SU-DHL-6 (cell line): ENCODE results near the gene HIVEP3.

Source experiments
- H2AFZ ChIP-seq: fragments of 200-600 bp; sonication (generic); 2 replicates; pipeline ENCODE4 v1.6.1; 2014; ENCODE audit warnings: low read depth, mild to moderate bottlenecking, moderate library complexity, mixed read lengths, antibody characterized with exemption, low read length; ENCODE audit not compliant: severe bottlenecking
- H3F3A ChIP-seq: fragments of 200-600 bp; shearing (Covaris generic); 2 replicates; pipeline ENCODE4 v1.6.0; 2016; ENCODE audit warnings: antibody characterized with exemption, mild to moderate bottlenecking; ENCODE audit not compliant: insufficient read depth
- H3K27ac ChIP-seq: fragments of 200-600 bp; sonication (generic); 2 replicates; pipeline ENCODE4 v1.5.1; 2016; ENCODE audit warnings: low read depth, mild to moderate bottlenecking, low read length, moderate library complexity, mixed read lengths
- H3K27me3 ChIP-seq: fragments of 200-600 bp; sonication (generic), shearing (Covaris generic); 2 replicates; pipeline ENCODE4 v1.6.0; 2014; ENCODE audit warnings: mild to moderate bottlenecking, low read length
- H3K36me3 ChIP-seq: fragments of 200-600 bp; sonication (generic); 2 replicates; pipeline ENCODE4 v1.6.1; 2014; ENCODE audit warnings: mild to moderate bottlenecking, low read length, mixed read lengths
- H3K4me2 ChIP-seq: fragments of 300-600, 200-600 bp; shearing (Covaris generic), sonication (generic); 2 replicates; pipeline ENCODE4 v1.6.0; 2014; ENCODE audit warnings: low read length, low read depth, mild to moderate bottlenecking; ENCODE audit not compliant: poor library complexity, severe bottlenecking
- H3K4me3 ChIP-seq: fragments of 200-600 bp; sonication (generic); 2 replicates; pipeline ENCODE4 v1.5.1; 2014; ENCODE audit warnings: antibody characterized with exemption, low read length, mild to moderate bottlenecking, mixed read lengths; ENCODE audit not compliant: insufficient read depth, poor library complexity, severe bottlenecking
- H3K79me2 ChIP-seq: fragments of 200-600 bp; sonication (generic); 2 replicates; pipeline ENCODE4 v1.6.1; 2014; ENCODE audit warnings: mild to moderate bottlenecking, low read length, moderate library complexity; ENCODE audit not compliant: insufficient read depth
- H3K9ac ChIP-seq: fragments of 200-600 bp; sonication (generic); 2 replicates; pipeline ENCODE4 v1.7.0; 2014; ENCODE audit warnings: mild to moderate bottlenecking, low read length
- H3K9me2 ChIP-seq: fragments of 200-600 bp; sonication (generic); replicated peaks from 2 replicates; pipeline ENCODE4 v1.6.1; 2014; ENCODE audit warnings: low read length; ENCODE audit not compliant: insufficient read depth
- H3K9me3 ChIP-seq: fragments of 200-600 bp; sonication (generic); 2 replicates; pipeline ENCODE4 v1.6.1; 2014; ENCODE audit warnings: low read length, mixed read lengths; ENCODE audit not compliant: insufficient read depth
- H4K20me1 ChIP-seq: fragments of 200-600 bp; sonication (generic); 2 replicates; pipeline ENCODE4 v1.6.1; 2014; ENCODE audit warnings: low read depth, mild to moderate bottlenecking, antibody characterized with exemption, low read length, moderate library complexity, mixed read lengths
- EZH2phosphoT487 ChIP-seq: fragments of 200-600 bp; sonication (generic), shearing (Covaris generic); conservative IDR thresholded peaks from 2 replicates; pipeline ENCODE4 v1.6.1; 2018; ENCODE audit warnings: mild to moderate bottlenecking, antibody characterized with exemption, low read length, moderate library complexity, mixed read lengths
- TF ChIP-seq, protein P1 (sequence below): fragments of 200-600 bp; sonication (generic); IDR thresholded peaks from one replicate; pipeline ENCODE4 v1.5.1; 2017; ENCODE audit warnings: antibody characterized with exemption, mild to moderate bottlenecking, low read length, moderate library complexity; ENCODE audit not compliant: insufficient read depth, poor library complexity, severe bottlenecking

Gene HIVEP3

DNA sequence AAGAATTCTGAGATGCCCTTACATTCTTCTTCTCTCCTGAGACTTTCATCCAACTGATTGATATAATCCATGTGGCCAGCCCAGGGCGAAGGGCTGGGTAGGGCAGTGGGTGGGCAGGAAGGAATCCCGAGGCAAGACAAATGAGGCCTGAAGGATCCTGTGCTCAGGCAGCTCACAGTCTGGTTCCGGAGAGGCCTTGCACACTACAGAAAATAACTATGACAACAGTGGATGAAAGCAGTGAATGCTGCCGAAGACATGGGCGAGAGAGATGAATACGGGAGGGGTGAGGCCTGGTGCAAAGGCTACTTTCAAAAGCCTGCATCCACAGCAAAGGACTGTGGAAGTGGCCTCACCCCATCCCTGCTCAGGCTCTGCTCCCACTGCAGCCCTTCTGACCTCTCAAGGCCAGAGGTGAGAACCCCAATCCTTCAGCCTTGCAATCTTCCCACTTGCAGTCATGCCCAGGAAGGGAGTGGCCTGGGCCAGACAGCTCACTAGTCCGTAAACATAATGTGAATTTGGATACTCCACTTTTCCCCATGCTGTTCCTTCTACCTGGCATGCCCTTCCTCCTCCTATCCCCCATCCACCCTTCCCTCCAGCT is 250.6 kb downstream of the HIVEP3 start:
- TF ChIP-seq, protein P1, sequence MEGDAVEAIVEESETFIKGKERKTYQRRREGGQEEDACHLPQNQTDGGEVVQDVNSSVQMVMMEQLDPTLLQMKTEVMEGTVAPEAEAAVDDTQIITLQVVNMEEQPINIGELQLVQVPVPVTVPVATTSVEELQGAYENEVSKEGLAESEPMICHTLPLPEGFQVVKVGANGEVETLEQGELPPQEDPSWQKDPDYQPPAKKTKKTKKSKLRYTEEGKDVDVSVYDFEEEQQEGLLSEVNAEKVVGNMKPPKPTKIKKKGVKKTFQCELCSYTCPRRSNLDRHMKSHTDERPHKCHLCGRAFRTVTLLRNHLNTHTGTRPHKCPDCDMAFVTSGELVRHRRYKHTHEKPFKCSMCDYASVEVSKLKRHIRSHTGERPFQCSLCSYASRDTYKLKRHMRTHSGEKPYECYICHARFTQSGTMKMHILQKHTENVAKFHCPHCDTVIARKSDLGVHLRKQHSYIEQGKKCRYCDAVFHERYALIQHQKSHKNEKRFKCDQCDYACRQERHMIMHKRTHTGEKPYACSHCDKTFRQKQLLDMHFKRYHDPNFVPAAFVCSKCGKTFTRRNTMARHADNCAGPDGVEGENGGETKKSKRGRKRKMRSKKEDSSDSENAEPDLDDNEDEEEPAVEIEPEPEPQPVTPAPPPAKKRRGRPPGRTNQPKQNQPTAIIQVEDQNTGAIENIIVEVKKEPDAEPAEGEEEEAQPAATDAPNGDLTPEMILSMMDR, result no peak
- TF ChIP-seq EZH2phosphoT487, result no peak
- Histone ChIP-seq H3K27me3 (no peaks in the 10 kb centered on the region), H3K9ac (no peak overlapping the region), H3K9me2 (no peaks in the 10 kb centered on the region), H4K20me1 (no peaks in the 10 kb centered on the region), H3F3A (no peaks in the 10 kb centered on the region), H3K4me2 (no peak overlapping the region), H2AFZ (no peak overlapping the region), H3K36me3 (no peaks in the 10 kb centered on the region), H3K9me3 (no peaks in the 10 kb centered on the region), H3K27ac (no peak overlapping the region), H3K4me3 (no peak overlapping the region), H3K79me2 (no peaks in the 10 kb centered on the region)

DNA sequence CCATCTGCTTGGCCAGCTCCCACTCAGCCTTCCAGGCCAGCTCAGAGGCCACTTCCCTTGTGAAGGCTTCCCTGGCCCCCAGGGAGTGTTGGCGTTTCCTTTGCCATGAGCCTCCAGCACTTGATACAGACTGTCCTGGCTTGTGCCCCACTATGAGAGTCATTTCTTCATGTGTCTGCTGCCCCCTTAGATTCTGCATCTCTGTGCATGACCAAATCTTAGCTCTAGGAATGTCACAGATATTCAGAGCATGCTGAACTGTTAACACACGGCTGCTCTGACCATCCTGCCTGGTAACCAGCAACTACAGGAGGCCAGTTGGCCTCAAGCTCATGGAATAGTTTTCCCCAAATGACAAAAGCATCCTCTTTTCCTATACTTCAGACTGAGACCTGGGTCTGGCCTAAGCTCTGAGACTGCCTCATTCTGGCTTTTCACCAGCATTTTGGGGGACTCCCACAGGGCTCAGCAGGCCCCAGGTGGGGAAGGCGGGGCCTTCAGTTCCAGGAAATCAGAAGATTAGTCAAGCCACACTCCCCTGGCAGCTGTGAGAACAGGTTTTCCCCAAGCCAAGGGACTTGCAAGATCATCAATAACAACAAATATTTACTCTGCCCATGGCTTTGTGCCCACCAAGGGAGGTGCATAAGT is 251.6 kb downstream of the HIVEP3 start:
- Histone ChIP-seq H3K9me2 (no peaks in the 10 kb centered on the region), H3K4me2 (no peak overlapping the region), H4K20me1 (no peaks in the 10 kb centered on the region), H3K79me2 (no peaks in the 10 kb centered on the region), H3K4me3 (no peak overlapping the region), H3K36me3 (no peaks in the 10 kb centered on the region), H2AFZ (no peak overlapping the region), H3F3A (0 out of 2 replicates have a peak, but pooled peaks cover 2% of the 10 kb centered on the region), H3K9ac (no peak overlapping the region), H3K27me3 (no peaks in the 10 kb centered on the region), H3K27ac (no peak overlapping the region), H3K9me3 (no peaks in the 10 kb centered on the region)
- no peak for TF ChIP-seq EZH2phosphoT487

DNA sequence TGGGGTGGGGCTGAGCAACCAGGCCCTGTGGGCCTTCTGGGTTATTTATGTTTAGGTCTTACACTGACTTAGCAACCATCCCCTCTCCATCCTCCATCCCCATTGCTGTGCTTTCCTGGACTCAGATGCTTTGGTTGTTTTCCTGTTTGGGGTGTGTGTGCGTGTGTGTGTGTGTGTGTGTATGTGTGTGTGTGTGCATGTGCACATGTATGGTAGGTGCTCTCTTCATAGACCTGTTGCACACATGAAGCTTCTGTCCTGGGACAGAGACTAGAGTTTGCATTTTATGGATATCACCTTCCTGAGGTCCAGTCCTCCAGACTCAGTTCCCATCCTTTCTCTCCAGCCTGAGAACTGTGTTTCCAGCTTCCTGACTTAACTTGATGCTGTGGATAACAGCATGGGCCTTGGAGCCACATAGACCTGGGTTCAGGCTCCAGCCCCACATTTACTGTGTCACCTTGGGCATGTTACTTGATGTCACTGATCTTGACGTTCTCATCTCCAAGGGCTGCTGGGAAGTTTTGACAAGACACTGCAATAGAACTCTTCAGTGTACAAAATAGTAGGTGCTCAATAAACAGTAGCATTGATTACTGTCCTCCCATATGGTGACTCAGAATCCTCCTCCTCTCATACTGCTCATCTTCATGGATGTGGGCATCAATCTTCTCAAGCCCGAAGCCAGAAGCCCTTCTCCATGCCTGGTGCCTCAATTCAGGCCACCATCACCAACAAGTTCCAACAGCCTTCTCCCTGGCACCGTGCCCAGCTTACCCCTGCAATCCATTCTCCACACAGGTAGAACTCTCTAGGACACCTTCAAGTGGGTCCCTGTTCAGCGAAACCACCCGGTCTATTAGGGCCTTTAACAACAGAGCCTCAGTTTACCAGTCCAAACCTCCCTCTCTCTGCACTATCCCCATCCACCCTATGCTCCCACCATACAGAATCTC is 252.5 kb downstream of the HIVEP3 start:
- H3K79me2 ChIP-seq, result no peaks in the 10 kb centered on the region
- no peak overlapping the region for H2AFZ ChIP-seq
- H3K9ac ChIP-seq, result no peak overlapping the region
- no peaks in the 10 kb centered on the region for H3K9me2 ChIP-seq
- H3K4me2 ChIP-seq, result no peak overlapping the region
- no peaks in the 10 kb centered on the region for H3K36me3 ChIP-seq
- H3F3A ChIP-seq, result 0 out of 2 replicates have a peak, but pooled peaks cover 2% of the 10 kb centered on the region
- H4K20me1 ChIP-seq, result no peaks in the 10 kb centered on the region
- no peaks in the 10 kb centered on the region for H3K27me3 ChIP-seq
- no peaks in the 10 kb centered on the region for H3K9me3 ChIP-seq
- H3K4me3 ChIP-seq, result no peak overlapping the region
- TF ChIP-seq EZH2phosphoT487, result no peak
- TF ChIP-seq, protein P1, result no peak
- no peak overlapping the region for H3K27ac ChIP-seq
